Neural progenitor cell (in vitro differentiated cells): ENCODE data around the gene CRNKL1.

Experiments
- EZH2 ChIP-seq: fragments of 200-600 bp; sonication (generic); IDR thresholded peaks from 2 replicates; pipeline ENCODE4 v1.6.1; 2017; ENCODE audit warnings: antibody characterized with exemption, mild to moderate bottlenecking, moderate library complexity
- EZH2phosphoT487 ChIP-seq: fragments of 200-600 bp; sonication (generic); IDR thresholded peaks from 2 replicates; pipeline ENCODE4 v1.6.1; 2017; ENCODE audit warnings: antibody characterized with exemption
- TF ChIP-seq, protein P1 (sequence below): fragments of 200-600 bp; sonication (generic); IDR thresholded peaks from 2 replicates; pipeline ENCODE4 v1.5.1; 2017; ENCODE audit warnings: antibody characterized with exemption, mild to moderate bottlenecking

- TF ChIP-seq, protein P1, sequence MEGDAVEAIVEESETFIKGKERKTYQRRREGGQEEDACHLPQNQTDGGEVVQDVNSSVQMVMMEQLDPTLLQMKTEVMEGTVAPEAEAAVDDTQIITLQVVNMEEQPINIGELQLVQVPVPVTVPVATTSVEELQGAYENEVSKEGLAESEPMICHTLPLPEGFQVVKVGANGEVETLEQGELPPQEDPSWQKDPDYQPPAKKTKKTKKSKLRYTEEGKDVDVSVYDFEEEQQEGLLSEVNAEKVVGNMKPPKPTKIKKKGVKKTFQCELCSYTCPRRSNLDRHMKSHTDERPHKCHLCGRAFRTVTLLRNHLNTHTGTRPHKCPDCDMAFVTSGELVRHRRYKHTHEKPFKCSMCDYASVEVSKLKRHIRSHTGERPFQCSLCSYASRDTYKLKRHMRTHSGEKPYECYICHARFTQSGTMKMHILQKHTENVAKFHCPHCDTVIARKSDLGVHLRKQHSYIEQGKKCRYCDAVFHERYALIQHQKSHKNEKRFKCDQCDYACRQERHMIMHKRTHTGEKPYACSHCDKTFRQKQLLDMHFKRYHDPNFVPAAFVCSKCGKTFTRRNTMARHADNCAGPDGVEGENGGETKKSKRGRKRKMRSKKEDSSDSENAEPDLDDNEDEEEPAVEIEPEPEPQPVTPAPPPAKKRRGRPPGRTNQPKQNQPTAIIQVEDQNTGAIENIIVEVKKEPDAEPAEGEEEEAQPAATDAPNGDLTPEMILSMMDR, result no peak
- TF ChIP-seq EZH2phosphoT487 (no peak), EZH2 (no peak)
Measured at GRCh38 chr20:20095114-20095872, 43.0 kb upstream of the CRNKL1 start.
